D721Med (cell line): ENCODE results near the gene ADAMTSL1.

Experiments
- DNase-seq: peaks from one replicate; pipeline ENCODE4 v3.0.0; 2011; ENCODE audit warnings: low spot score; ENCODE audit not compliant: insufficient read length
- FAIRE-seq: peaks from 2 replicates; lab custom pipeline; 2011; peaks lifted over from hg19 to GRCh38; lab: Jason Lieb, UNC
- CTCF ChIP-seq: IDR thresholded peaks from 2 replicates; pipeline ENCODE4 v1.5.1; 2012; ENCODE audit warnings: mild to moderate bottlenecking, control low read depth; ENCODE audit not compliant: insufficient read depth; ENCODE audit errors: missing control alignments

ADAMTSL1 gene

GRCh38 chr9:18834740-18835361 lies 360.9 kb downstream of the ADAMTSL1 start:
- FAIRE-seq (no peak), DNase-seq (no peak)

GRCh38 chr9:18837402-18837801 lies 363.4 kb downstream of the ADAMTSL1 start:
- FAIRE-seq: no peak
- TF ChIP-seq CTCF: no peak
- no peak for DNase-seq

More at GRCh38 chr9:18834740-18835361, 360.9 kb downstream of the ADAMTSL1 start:
- no peak for TF ChIP-seq CTCF

GRCh38 chr9:18847576-18848275 lies 373.8 kb downstream of the ADAMTSL1 start:
- TF ChIP-seq CTCF: no peak
- DNase-seq: no peak
- no peak for FAIRE-seq

GRCh38 chr9:18848657-18849056 lies 374.7 kb downstream of the ADAMTSL1 start:
- TF ChIP-seq CTCF: no peak
- DNase-seq: no peak
- FAIRE-seq: no peak

GRCh38 chr9:18849270-18849669 lies 375.3 kb downstream of the ADAMTSL1 start:
- DNase-seq (no peak), FAIRE-seq (no peak)
- no peak for TF ChIP-seq CTCF

- no peak for TF ChIP-seq CTCF
- FAIRE-seq: no peak
- no peak for DNase-seq
These were observed 376.1 kb downstream of the ADAMTSL1 start for GRCh38 chr9:18849890-18850677.
